Transverse colon (tissue), 4 donors: Measurements from ENCODE around the gene SEPTIN5. TPM values are rescaled to one million over a fixed set of nuclear protein-coding genes. Genes with fewer than 3 reads are reported as not detected.

Experiments used
- DNase-seq: peaks from one replicate; pipeline ENCODE4 v3.0.0-alpha.2; 2019
- H3K27ac ChIP-seq, 4 donors: fragments of 200-600 bp; sonication (generic); 2 replicates each; pipeline ENCODE4 v1.5.1; 2016 to 2018; ENCODE audit warnings: inconsistent platforms in 4 of 4
- H3K27me3 ChIP-seq: fragments of 200-600 bp; sonication (generic); 2 replicates; pipeline ENCODE4 v1.5.1; 2017; ENCODE audit warnings: inconsistent platforms
- H3K36me3 ChIP-seq, 4 donors: fragments of 200-600 bp; sonication (generic); 2 replicates each; pipeline ENCODE4 v1.5.1; 2017 to 2019; ENCODE audit warnings: inconsistent platforms in 4 of 4
- H3K4me1 ChIP-seq, 4 donors: fragments of 200-600 bp; sonication (generic); 2 replicates each; pipeline ENCODE4 v1.5.1; 2017 to 2020; ENCODE audit warnings: inconsistent platforms in 4 of 4
- H3K4me3 ChIP-seq, 4 donors: fragments of 200-600 bp; sonication (generic); 1 replicate in 1 of 4; 2 replicates in 3 of 4; pipeline versions ENCODE4 v1.5.1 to v1.6.1; 2017 to 2019; ENCODE audit warnings: inconsistent platforms in 4 of 4
- H3K9me3 ChIP-seq, 2 donors: fragments of 200-600 bp; sonication (generic); 2 replicates each; pipeline ENCODE4 v1.5.1; 2017 to 2019; ENCODE audit warnings: inconsistent platforms in 2 of 2
- CTCF ChIP-seq, 5 experiments: fragments of 200-600 bp in 3 of 5; fragments of 450-650 bp in 2 of 5; sonication (generic) in 3 of 5; IDR thresholded peaks; 1 replicate in 2 of 5; 2 replicates in 3 of 5; pipeline ENCODE4 v1.5.1; 2016 to 2017; ENCODE audit warnings: antibody characterized with exemption in 5 of 5, inconsistent platforms in 3 of 5, mild to moderate bottlenecking in 2 of 5, moderate library complexity in 1 of 5
- EP300 ChIP-seq: sonication (generic); formaldehyde crosslinking; IDR thresholded peaks from one replicate; pipeline ENCODE4 v1.6.1; 2017; ENCODE audit warnings: antibody characterized with exemption, low read depth
- POLR2A ChIP-seq: fragments of 450-650 bp; IDR thresholded peaks from one replicate; pipeline ENCODE4 v1.6.1; 2016; ENCODE audit warnings: antibody characterized with exemption, mild to moderate bottlenecking, moderate library complexity
- POLR2AphosphoS5 ChIP-seq, 3 donors: sonication (generic); formaldehyde crosslinking; IDR thresholded peaks; one replicate each; pipeline ENCODE4 v1.6.1; 2016; ENCODE audit warnings: antibody characterized with exemption in 3 of 3
- WGBS, 2 donors: methylation state at CpG; one replicate each; pipeline ENCODE4 v1.1.5; 2018; ENCODE audit warnings: low coverage in 1 of 2; 5-methylcytosine and 5-hydroxymethylcytosine counted together
- in situ Hi-C, 4 donors: fragments of 200-750 bp; cut with MboI; loops; one replicate each; pipeline versions ENCODE4 v1.15.0 to v1.15.1; 2017; ENCODE audit warnings: low sequenced_read_pairs in 3 of 4, low pct_ligation_motif_present in 1 of 4, low pct_unique_long_range_greater_than_20kb in 1 of 4
- intact Hi-C: fragments of 100-400 bp; cut with DNase I; formaldehyde crosslinking; loops from one replicate; pipeline ENCODE4 v1.15.1; 2023; ENCODE audit warnings: low total_unique reads
- total RNA-seq, 4 donors: library from RNA; depleted of rRNA; stranded (reverse); fragments of >200 nt; gene quantifications; one replicate each; pipeline ENCODE4 v1.1.0, GENCODE V29; 2016

SEPTIN5 gene
- total RNA-seq, 4 donors from 2014 or later, result 2.5 to 709 (median 5.4) TPM

GRCh38 chr22:19732403-19733113, 18.3 kb downstream of the SEPTIN5 start:
- Histone ChIP-seq H3K36me3 (no peaks in the 10 kb centered on the region), H3K9me3 (no peaks in the 10 kb centered on the region), H3K27ac (no peak overlapping the region), H3K4me1 (peaks cover 0 to 8% (median 8%) of the 10 kb centered on the region in 4 donors), H3K4me3 (no peak overlapping the region), H3K27me3 (peaks cover 14% of the 10 kb centered on the region)
- DNase-seq, result no peak
- intact Hi-C loops (no loop called here), in situ Hi-C loops (loop anchor here in 3 of 4 donors (5.0 kb wide), 1 partner anchor 180 kb away; no protein-coding TSS in a partner anchor)
- no peak for TF ChIP-seq EP300
- WGBS, 2 donors, result 60 to 84% methylated on average over 1 to 10 of the region's 10 CpGs

GRCh38 chr22:19733755-19734154, 19.5 kb downstream of the SEPTIN5 start:
- H3K27me3 ChIP-seq, result peaks cover 14% of the 10 kb centered on the region
- TF ChIP-seq CTCF (IDR thresholded peaks at IDR 0.05) (no peak), POLR2AphosphoS5 (IDR thresholded peaks at IDR 0.05) (no peak), EP300 (no peak), POLR2A (no peak)
- H3K27ac ChIP-seq, result no peak overlapping the region
- peaks cover 0 to 8% (median 8%) of the 10 kb centered on the region in 4 donors for H3K4me1 ChIP-seq
- WGBS, 2 donors, result 68% methylated on average over 5 of the region's 5 CpGs; no CpG with 5 or more reads in 1 of the 2 donors
- no peaks in the 10 kb centered on the region for H3K36me3 ChIP-seq
- DNase-seq, result no peak
- no peak overlapping the region for H3K4me3 ChIP-seq
- in situ Hi-C loops (loop anchor here in 3 of 4 donors (5.0 kb wide), 1 partner anchor 179 kb away; no protein-coding TSS in a partner anchor), intact Hi-C loops (no loop called here)
- no peaks in the 10 kb centered on the region for H3K9me3 ChIP-seq

- in situ Hi-C loops (loop anchor here in 3 of 4 donors (5.0 kb wide), 1 partner anchor 178 kb away; no protein-coding TSS in a partner anchor), intact Hi-C loops (no loop called here)
- Histone ChIP-seq H3K9me3 (no peaks in the 10 kb centered on the region), H3K27ac (no peak overlapping the region), H3K36me3 (no peaks in the 10 kb centered on the region), H3K27me3 (peaks cover 14% of the 10 kb centered on the region), H3K4me3 (no peak overlapping the region), H3K4me1 (peaks cover 0 to 8% (median 8%) of the 10 kb centered on the region in 4 donors)
- 93% methylated on average over 7 of the region's 7 CpGs; no CpG with 5 or more reads in 1 of the 2 donors for WGBS, 2 donors
- TF ChIP-seq POLR2A (no peak), CTCF (IDR thresholded peaks at IDR 0.05) (no peak), POLR2AphosphoS5 (IDR thresholded peaks at IDR 0.05) (no peak), EP300 (no peak)
- DNase-seq, result no peak
These were observed 19.9 kb downstream of the SEPTIN5 start for GRCh38 chr22:19734163-19734562.

GRCh38 chr22:19734837-19735382, 20.6 kb downstream of the SEPTIN5 start:
- TF ChIP-seq POLR2AphosphoS5 (IDR thresholded peaks at IDR 0.05) (no peak), CTCF (IDR thresholded peaks at IDR 0.05) (no peak), EP300 (no peak), POLR2A (no peak)
- no peak for DNase-seq
- Histone ChIP-seq H3K4me1 (peaks cover 0 to 8% (median 8%) of the 10 kb centered on the region in 4 donors), H3K36me3 (no peaks in the 10 kb centered on the region), H3K27ac (no peak overlapping the region), H3K27me3 (peaks cover 14% of the 10 kb centered on the region), H3K4me3 (no peak overlapping the region), H3K9me3 (no peaks in the 10 kb centered on the region)
- in situ Hi-C loops, result loop anchor here in 3 of 4 donors (5.0 kb wide), 1 partner anchor 177 kb away; no protein-coding TSS in a partner anchor
- intact Hi-C loops, result no loop called here
- WGBS, 2 donors, result 65% methylated on average over 5 of the region's 5 CpGs; no CpG with 5 or more reads in 1 of the 2 donors
